Panc1 (cell line): Measurements from ENCODE around the gene TENM3. TPM values are rescaled to one million over a fixed set of nuclear protein-coding genes. Genes with fewer than 3 reads are reported as not detected.

Source experiments
- ATAC-seq: fragments of 200-7000 bp; cut with Tn5 transposase; 2 replicates; pipeline ENCODE4 v1.9.1; 2020; ENCODE audit warnings: mild to moderate bottlenecking, moderate library complexity
- BruUV-seq: library from RNA; stranded (reverse); fragments of 400-500 nt; replicated peaks from 2 replicates; lab custom pipeline; 2021; lab: Mats Ljungman, UMichigan
- CTCF ChIA-PET: fragments of 300-600 bp; sonication (Branson Sonifier 250); formaldehyde crosslinking; loops from one replicate; lab custom pipeline; 2022; ENCODE audit warnings: antibody characterized with exemption; lab: Charles Lee
- POLR2A ChIA-PET: fragments of 300-600 bp; sonication (Branson Sonifier 250); formaldehyde crosslinking; loops from one replicate; lab custom pipeline; 2022; ENCODE audit warnings: antibody characterized with exemption; lab: Charles Lee
- DNase-seq: peaks from one replicate; pipeline ENCODE4 v3.0.0-alpha.2; 2010; ENCODE audit warnings: low read depth, low spot score
- H3K27ac ChIP-seq: 2 replicates; pipeline ENCODE4 v1.5.1; 2011; ENCODE audit warnings: mild to moderate bottlenecking, low read length, inconsistent platforms
- H3K27me3 ChIP-seq: fragments of 200-500 bp; sonication (Bioruptor generic); 2 replicates; pipeline ENCODE4 v1.6.0; 2014; ENCODE audit warnings: low read length, inconsistent platforms; ENCODE audit not compliant: control insufficient read depth, insufficient read depth
- H3K36me3 ChIP-seq: fragments of 200-500 bp; sonication (Bioruptor generic); 2 replicates; pipeline ENCODE4 v1.5.1; 2014; ENCODE audit warnings: inconsistent platforms, mild to moderate bottlenecking, low read length, moderate library complexity; ENCODE audit not compliant: control insufficient read depth, insufficient read depth
- H3K4me1 ChIP-seq: 2 replicates; pipeline ENCODE4 v1.5.1; 2011; ENCODE audit warnings: inconsistent platforms, mild to moderate bottlenecking, low read length, moderate library complexity; ENCODE audit not compliant: control insufficient read depth, insufficient read depth
- H3K4me3 ChIP-seq, 2 experiments: 2 replicates each; pipeline ENCODE4 v1.5.1; 2011 to 2012; ENCODE audit warnings: low read depth in 2 of 2, low read length in 2 of 2, mild to moderate bottlenecking in 2 of 2, inconsistent platforms in 1 of 2, moderate library complexity in 1 of 2
- H3K9me3 ChIP-seq: fragments of 200-500 bp; sonication (Bioruptor generic); 2 replicates; pipeline ENCODE4 v1.5.1; 2014; ENCODE audit warnings: low read depth, mild to moderate bottlenecking, inconsistent platforms, low read length, moderate library complexity; ENCODE audit not compliant: control insufficient read depth, insufficient read depth
- CTCF ChIP-seq: fragments of 450-650 bp; IDR thresholded peaks from 2 replicates; pipeline ENCODE4 v1.5.1; 2017; ENCODE audit warnings: mild to moderate bottlenecking
- POLR2AphosphoS5 ChIP-seq: IDR thresholded peaks from 2 replicates; pipeline ENCODE4 v1.6.1; 2012; ENCODE audit warnings: mild to moderate bottlenecking, low read depth, low read length, moderate library complexity
- REST ChIP-seq, 2 experiments: IDR thresholded peaks; 2 replicates each; pipeline ENCODE4 v1.6.1; 2011 to 2012; ENCODE audit warnings: low read depth in 2 of 2, control low read depth in 1 of 2, low read length in 1 of 2, mild to moderate bottlenecking in 1 of 2, moderate library complexity in 1 of 2; ENCODE audit not compliant: insufficient read depth in 1 of 2
- SIN3A ChIP-seq: IDR thresholded peaks from 2 replicates; pipeline ENCODE4 v1.6.1; 2012; ENCODE audit warnings: low read depth, mild to moderate bottlenecking, low read length, moderate library complexity, borderline replicate concordance; ENCODE audit not compliant: insufficient read depth
- TCF7L2 ChIP-seq: IDR thresholded peaks from 2 replicates; pipeline ENCODE4 v1.6.1; 2011; ENCODE audit warnings: mild to moderate bottlenecking, low read depth, low read length, inconsistent platforms
- in situ Hi-C: cut with HindIII; loops from 2 replicates; pipeline ENCODE4 v1.10.0; 2016; ENCODE audit warnings: low sequenced_read_pairs, low pct_unique_long_range_greater_than_20kb
- intact Hi-C: fragments of 100-400 bp; cut with micrococcal nuclease; formaldehyde crosslinking; loops from one replicate; pipeline ENCODE4 v1.10.0; 2022; ENCODE audit not compliant: unreplicated experiment
- total RNA-seq: library from RNA; stranded (reverse); gene quantifications from one replicate; pipeline ENCODE4 v1.2.1, GENCODE V29; 2021; ENCODE audit not compliant: unreplicated experiment

The TENM3 gene
- total RNA-seq, 1 experiment from 2014 or later, result 0.95 TPM

- no peaks in the 10 kb centered on the region for H3K9me3 ChIP-seq
- H3K27ac ChIP-seq, result no peak overlapping the region
- H3K27me3 ChIP-seq, result no peaks in the 10 kb centered on the region
- intact Hi-C loops (no loop called here), in situ Hi-C loops (no loop called here)
- H3K4me3 ChIP-seq, result no peak overlapping the region
- ChIA-PET CTCF (no interaction called here), POLR2A (no interaction called here)
- TF ChIP-seq REST (IDR thresholded peaks at IDR 0.05; ENCODE audit: insufficient read depth in 1 of 2, low read depth in 2 of 2, low read length in 1 of 2) (no peak), CTCF (no peak), SIN3A (no peak), TCF7L2 (no peak), POLR2AphosphoS5 (no peak)
- H3K36me3 ChIP-seq, result no peaks in the 10 kb centered on the region
- no TSS peak for BruUV-seq
- no peaks in the 10 kb centered on the region for H3K4me1 ChIP-seq
- ATAC-seq (no peak), DNase-seq (no peak)
These were observed 406.7 kb downstream of the TENM3 start for GRCh38 chr4:182649698-182650477.

- TF ChIP-seq SIN3A, result no peak
- TF ChIP-seq TCF7L2, result no peak
- Histone ChIP-seq H3K27me3 (no peaks in the 10 kb centered on the region; the same call in 1 of the 2 replicates), H3K9me3 (no peaks in the 10 kb centered on the region), H3K36me3 (no peaks in the 10 kb centered on the region), H3K27ac (no peak overlapping the region), H3K4me1 (no peaks in the 10 kb centered on the region), H3K4me3 (no peak overlapping the region)
- ChIA-PET CTCF (no interaction called here), POLR2A (no interaction called here)
- ATAC-seq (no peak), DNase-seq (no peak)
- no TSS peak for BruUV-seq
- intact Hi-C loops (no loop called here), in situ Hi-C loops (no loop called here)
These were observed 410.4 kb downstream of the TENM3 start for GRCh38 chr4:182653596-182653995.

GRCh38 chr4:182655340-182655739 lies 412.1 kb downstream of the TENM3 start:
- ChIA-PET POLR2A (no interaction called here), CTCF (no interaction called here)
- DNase-seq, result no peak
- BruUV-seq, result no TSS peak
- intact Hi-C loops (no loop called here), in situ Hi-C loops (no loop called here)
- Histone ChIP-seq H3K27me3 (no peaks in the 10 kb centered on the region; the same call in 1 of the 2 replicates), H3K9me3 (no peaks in the 10 kb centered on the region), H3K4me3 (no peak overlapping the region), H3K4me1 (no peaks in the 10 kb centered on the region), H3K36me3 (no peaks in the 10 kb centered on the region), H3K27ac (no peak overlapping the region)
- TF ChIP-seq SIN3A (no peak), CTCF (no peak), POLR2AphosphoS5 (no peak), TCF7L2 (no peak), REST (IDR thresholded peaks at IDR 0.05; ENCODE audit: insufficient read depth in 1 of 2, low read depth in 2 of 2, low read length in 1 of 2) (no peak)
- ATAC-seq, result no peak
